PC-3 (cell line): ENCODE results near the gene ATG16L1. TPM values are rescaled to one million over a fixed set of nuclear protein-coding genes. Genes with fewer than 3 reads are reported as not detected.

Source experiments
- ATAC-seq: fragments of 200-7000 bp; cut with Tn5 transposase; 2 replicates; pipeline ENCODE4 v1.9.1; 2020; ENCODE audit warnings: mild to moderate bottlenecking, moderate library complexity
- BruUV-seq: library from RNA; stranded (reverse); fragments of 400-500 nt; replicated peaks from 2 replicates; lab custom pipeline; 2021; lab: Mats Ljungman, UMichigan
- CTCF ChIA-PET: fragments of 300-600 bp; sonication (Branson Sonifier 250); formaldehyde crosslinking; loops from one replicate; lab custom pipeline; 2022; ENCODE audit warnings: antibody characterized with exemption; lab: Charles Lee
- POLR2A ChIA-PET: fragments of 300-600 bp; sonication (Branson Sonifier 250); formaldehyde crosslinking; loops from one replicate; lab custom pipeline; 2022; ENCODE audit warnings: antibody characterized with exemption; ENCODE audit not compliant: unreplicated experiment; lab: Charles Lee
- DNase-seq: peaks from one replicate; pipeline ENCODE4 v3.0.0-alpha.2; 2015
- H2AFZ ChIP-seq: fragments of 300-600 bp; sonication (generic); 2 replicates; pipeline ENCODE4 v1.6.0; 2016; ENCODE audit warnings: antibody characterized with exemption, low read length
- H3F3A ChIP-seq: fragments of 300-600 bp; sonication (generic); one replicate; pipeline ENCODE4 v1.6.0; 2017; ENCODE audit warnings: antibody characterized with exemption, low read length, control low read depth, mild to moderate bottlenecking; ENCODE audit not compliant: unreplicated experiment
- H3K27ac ChIP-seq: fragments of 300-600 bp; sonication (generic); 2 replicates; pipeline ENCODE4 v1.5.1; 2016; ENCODE audit warnings: mild to moderate bottlenecking, low read length
- H3K27me3 ChIP-seq: fragments of 300-600 bp; sonication (generic); 2 replicates; pipeline ENCODE4 v1.6.1; 2016; ENCODE audit warnings: low read length, mixed read lengths
- H3K36me3 ChIP-seq: fragments of 300-600 bp; sonication (generic); 2 replicates; pipeline ENCODE4 v1.6.1; 2016; ENCODE audit warnings: low read depth, mixed run types, low read length, mixed read lengths
- H3K4me1 ChIP-seq: fragments of 300-600 bp; sonication (generic); 2 replicates; pipeline ENCODE4 v1.5.1; 2016; ENCODE audit warnings: low read length; ENCODE audit not compliant: insufficient read depth
- H3K4me2 ChIP-seq: fragments of 300-600 bp; sonication (generic); 2 replicates; pipeline ENCODE4 v1.6.0; 2016; ENCODE audit warnings: low read length
- H3K4me3 ChIP-seq: fragments of 300-600 bp; sonication (generic); 2 replicates; pipeline ENCODE4 v1.5.1; 2016; ENCODE audit warnings: mild to moderate bottlenecking, low read length, mixed read lengths
- H3K79me2 ChIP-seq: fragments of 300-600 bp; sonication (generic); 2 replicates; pipeline ENCODE4 v1.6.1; 2017; ENCODE audit warnings: low read length, mixed read lengths
- H3K9ac ChIP-seq: fragments of 300-600 bp; sonication (generic); 2 replicates; pipeline ENCODE4 v1.6.0; 2016; ENCODE audit warnings: mild to moderate bottlenecking, low read length
- H3K9me2 ChIP-seq: fragments of 300-600 bp; sonication (generic); replicated peaks from 2 replicates; pipeline ENCODE4 v1.6.1; 2016; ENCODE audit warnings: mixed run types, low read length, mixed read lengths
- H3K9me3 ChIP-seq: fragments of 300-600 bp; sonication (generic); 2 replicates; pipeline ENCODE4 v1.6.1; 2016; ENCODE audit warnings: low read length, mixed read lengths
- H4K20me1 ChIP-seq: fragments of 300-600 bp; sonication (generic); 2 replicates; pipeline ENCODE4 v1.6.1; 2016; ENCODE audit warnings: low read length, mixed read lengths
- CTCF ChIP-seq: fragments of 300-600 bp; sonication (generic); conservative IDR thresholded peaks from 2 replicates; pipeline ENCODE4 v1.5.1; 2017; ENCODE audit warnings: antibody characterized with exemption, low read depth, mild to moderate bottlenecking, low read length
- EZH2 ChIP-seq: fragments of 300-600 bp; sonication (generic); IDR thresholded peaks from one replicate; pipeline ENCODE4 v1.6.1; 2017; ENCODE audit warnings: antibody characterized with exemption, mild to moderate bottlenecking, low read length; ENCODE audit not compliant: unreplicated experiment
- EZH2phosphoT487 ChIP-seq: fragments of 300-600 bp; sonication (generic); IDR thresholded peaks from 2 replicates; pipeline ENCODE4 v1.6.1; 2018; ENCODE audit warnings: mild to moderate bottlenecking, antibody characterized with exemption, low read length, borderline replicate concordance
- intact Hi-C: fragments of 100-400 bp; cut with micrococcal nuclease; formaldehyde crosslinking; loops from 2 replicates; pipeline ENCODE4 v1.9.0; 2023
- total RNA-seq: library from RNA; depleted of rRNA; stranded (reverse); fragments of >200 nt; gene quantifications from 2 replicates; pipeline ENCODE4 v1.2.3, GENCODE V29; 2014

The ATG16L1 gene
- total RNA-seq, 1 experiment from 2014 or later = 173 TPM

DNA sequence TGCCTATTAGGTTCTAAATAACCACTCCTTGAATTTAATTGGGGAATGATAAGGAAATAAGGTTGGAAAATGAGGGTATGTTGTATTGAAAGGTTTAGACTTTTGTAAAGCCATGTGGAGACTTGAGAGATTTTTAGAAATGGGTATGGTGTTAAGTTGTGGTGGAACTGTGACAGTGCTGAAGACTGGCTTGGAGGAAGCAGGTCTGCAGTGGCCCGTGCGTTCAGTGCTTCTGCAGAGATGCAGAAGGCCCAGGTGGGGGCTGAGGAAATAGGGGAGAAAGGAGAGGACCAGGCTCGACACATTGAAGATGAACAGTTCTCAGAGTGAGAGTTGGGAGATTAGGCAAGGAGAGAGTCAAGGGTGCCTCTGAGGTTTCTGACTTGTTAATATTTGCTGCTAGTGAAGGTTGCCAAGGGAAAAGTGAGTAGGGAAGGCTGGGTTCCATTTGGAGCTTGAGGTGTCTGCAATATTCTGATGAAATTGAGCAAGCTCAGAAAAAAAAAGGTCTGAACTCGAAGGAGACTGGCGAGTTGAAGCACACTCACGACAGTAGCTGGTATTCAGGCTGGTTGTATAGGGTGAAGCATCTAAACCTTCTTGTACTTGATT is 30.6 kb downstream of the ATG16L1 start:
- peaks cover 84% of the 10 kb centered on the region for H3K36me3 ChIP-seq
- no peaks in the 10 kb centered on the region for H3K4me1 ChIP-seq
- no peaks in the 10 kb centered on the region for H3K9me3 ChIP-seq
- no peaks in the 10 kb centered on the region for H3K9me2 ChIP-seq
- H3K4me2 ChIP-seq = no peak overlapping the region
- H3K4me3 ChIP-seq = no peak overlapping the region
- ChIA-PET POLR2A (no interaction called here), CTCF (no interaction called here)
- no peak overlapping the region for H2AFZ ChIP-seq
- DNase-seq = no peak
- peaks cover 25% of the 10 kb centered on the region; the same call in 1 of the 2 replicates for H3K79me2 ChIP-seq
- TF ChIP-seq EZH2phosphoT487 = no peak
- no peak overlapping the region for H3K9ac ChIP-seq
- H4K20me1 ChIP-seq = peaks cover 36% of the 10 kb centered on the region
- BruUV-seq = no TSS peak
- H3F3A ChIP-seq = no peaks in the 10 kb centered on the region
- H3K27ac ChIP-seq = no peak overlapping the region
- no peak for ATAC-seq
- intact Hi-C loops = loop anchor here (10.0 kb wide), 1 partner anchor 163 kb away; no protein-coding TSS in a partner anchor
- no peaks in the 10 kb centered on the region for H3K27me3 ChIP-seq

- Histone ChIP-seq H3K9me2 (no peaks in the 10 kb centered on the region), H2AFZ (no peak overlapping the region), H3K4me1 (no peaks in the 10 kb centered on the region), H3F3A (no peaks in the 10 kb centered on the region), H3K4me3 (no peak overlapping the region), H3K9ac (no peak overlapping the region), H3K27me3 (no peaks in the 10 kb centered on the region), H3K79me2 (peaks cover 29% of the 10 kb centered on the region; the same call in 1 of the 2 replicates), H4K20me1 (peaks cover 51% of the 10 kb centered on the region), H3K27ac (no peak overlapping the region), H3K9me3 (no peaks in the 10 kb centered on the region), H3K4me2 (no peak overlapping the region), H3K36me3 (peaks cover 83% of the 10 kb centered on the region)
- BruUV-seq = no TSS peak
- ChIA-PET CTCF (no interaction called here), POLR2A (no interaction called here)
- intact Hi-C loops = loop anchor here (10.0 kb wide), 1 partner anchor 159 kb away; no protein-coding TSS in a partner anchor
- DNase-seq = no peak
- no peak for ATAC-seq
- no peak for TF ChIP-seq CTCF
- TF ChIP-seq EZH2 = no peak
- TF ChIP-seq EZH2phosphoT487 = no peak
Measured at GRCh38 chr2:233285921-233286320, 34.4 kb downstream of the ATG16L1 start.

DNA sequence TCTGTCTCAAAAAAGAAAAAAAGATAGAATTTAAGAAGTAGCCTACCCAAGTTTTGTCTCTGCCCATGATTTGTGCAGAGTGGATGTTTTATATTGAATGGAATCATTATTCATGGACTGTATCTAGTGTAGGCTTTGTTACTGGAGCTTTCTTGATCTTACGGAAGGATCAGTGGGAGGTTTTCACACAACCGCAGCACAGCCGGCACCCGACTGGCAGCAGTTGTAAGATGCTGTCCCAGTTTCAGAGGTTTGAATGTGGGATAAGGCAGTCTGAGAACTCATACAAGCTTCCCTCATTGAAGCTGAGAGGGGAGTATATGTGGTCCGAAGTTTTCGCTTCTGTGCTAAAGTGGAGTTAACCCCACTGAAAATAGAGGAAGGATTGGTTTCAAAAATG is 36.4 kb downstream of the ATG16L1 start:
- Histone ChIP-seq H3F3A (peaks cover 6% of the 10 kb centered on the region), H3K36me3 (peaks cover 84% of the 10 kb centered on the region), H3K4me1 (no peaks in the 10 kb centered on the region), H3K4me2 (no peak overlapping the region), H3K27me3 (no peaks in the 10 kb centered on the region), H3K9me2 (no peaks in the 10 kb centered on the region), H3K9me3 (no peaks in the 10 kb centered on the region), H3K79me2 (peaks cover 29% of the 10 kb centered on the region; the same call in 1 of the 2 replicates), H3K9ac (no peak overlapping the region), H3K27ac (no peak overlapping the region), H2AFZ (no peak overlapping the region), H3K4me3 (no peak overlapping the region), H4K20me1 (peaks cover 59% of the 10 kb centered on the region)
- ChIA-PET POLR2A (no interaction called here), CTCF (no interaction called here)
- ATAC-seq (no peak), DNase-seq (no peak)
- intact Hi-C loops = loop anchor here (10.0 kb wide), 1 partner anchor 157 kb away; no protein-coding TSS in a partner anchor
- no TSS peak for BruUV-seq
- no peak for TF ChIP-seq CTCF
- no peak for TF ChIP-seq EZH2phosphoT487
- no peak for TF ChIP-seq EZH2
